ENCODE data around the gene DXO. TPM values are rescaled to one million over a fixed set of nuclear protein-coding genes. Genes with fewer than 3 reads are reported as not detected.
A peak's percentile ranks its signal among the peaks of the same experiment; 100 is the strongest.

The DXO gene
- total and polyA plus RNA-seq, 2 of the 4 experiments (the other 2 are of a cell fraction) = 9.3 to 21.4 TPM

DNA sequence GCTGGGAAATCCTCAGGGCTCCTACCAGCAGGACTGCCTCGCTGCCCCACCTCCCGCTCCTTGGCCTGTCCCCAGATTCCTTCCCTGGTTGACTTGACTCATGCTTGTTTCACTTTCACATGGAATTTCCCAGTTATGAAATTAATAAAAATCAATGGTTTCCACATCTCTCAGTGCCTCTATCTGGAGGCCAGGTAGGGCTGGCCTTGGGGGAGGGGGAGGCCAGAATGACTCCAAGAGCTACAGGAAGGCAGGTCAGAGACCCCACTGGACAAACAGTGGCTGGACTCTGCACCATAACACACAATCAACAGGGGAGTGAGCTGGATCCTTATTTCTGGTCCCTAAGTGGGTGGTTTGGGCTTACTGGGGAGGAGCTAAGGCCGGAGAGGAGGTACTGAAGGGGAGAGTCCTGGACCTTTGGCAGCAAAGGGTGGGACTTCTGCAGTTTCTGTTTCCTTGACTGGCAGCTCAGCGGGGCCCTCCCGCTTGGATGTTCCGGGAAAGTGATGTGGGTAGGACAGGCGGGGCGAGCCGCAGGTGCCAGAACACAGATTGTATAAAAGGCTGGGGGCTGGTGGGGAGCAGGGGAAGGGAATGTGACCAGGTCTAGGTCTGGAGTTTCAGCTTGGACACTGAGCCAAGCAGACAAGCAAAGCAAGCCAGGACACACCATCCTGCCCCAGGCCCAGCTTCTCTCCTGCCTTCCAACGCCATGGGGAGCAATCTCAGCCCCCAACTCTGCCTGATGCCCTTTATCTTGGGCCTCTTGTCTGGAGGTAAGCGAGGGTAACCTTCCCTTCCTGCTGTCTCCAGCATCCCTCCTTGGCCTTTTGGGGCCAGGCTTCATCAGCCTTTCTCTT is 26.2 kb downstream of the DXO start, which contains the start of gene CFB:
CFB (plus strand) TSS at position 589 of the 863 bp plus-strand sequence; CDS start at position 716, 127 bp downstream.
- POLR2A ChIA-PET (ENCODE audit: unreplicated experiment) = interaction anchor here (0.9 kb wide), 1 partner anchor 47 kb away, joined by 3 read pairs; no protein-coding TSS in a partner anchor
- dilution Hi-C loops (cut with HindIII; ENCODE audit: low sequenced_read_pairs, unreplicated experiment) = no loop called here

More for the DNA sequence above, 26.2 kb downstream of the DXO start, which contains the start of gene CFB:
- Histone ChIP-seq H4K8ac (ENCODE audit: low read depth in 2 of 2, low read length in 2 of 2) (peak within 1 kb of the TSS; percentile 67 to 87), H3K4me3 (ENCODE audit: insufficient read depth, low read depth, low read length) (peak within 1 kb of the TSS; percentile 3; the same call in 1 of the 2 replicates), H3K4ac (ENCODE audit: low read depth, low read length) (peak within 1 kb of the TSS; percentile 89), H3K56ac (ENCODE audit: extremely low read depth, insufficient read depth, low read length) (peak within 1 kb of the TSS; percentile 46; the same call in 1 of the 2 replicates), H2AK9ac (replicated peaks; ENCODE audit: low read depth, low read length, poor library complexity) (peak within 1 kb of the TSS; percentile 90), H3K23ac (ENCODE audit: low read depth, low read length) (peak within 1 kb of the TSS; percentile 83; the same call in 1 of the 2 replicates), H2BK5ac (ENCODE audit: low read depth, low read length, poor library complexity, severe bottlenecking) (peak within 1 kb of the TSS; percentile 65), H2AK5ac (ENCODE audit: low read depth, low read length) (peak within 1 kb of the TSS; percentile 91), H4K20me1 (ENCODE audit: insufficient read depth, low read length) (no peaks in the 10 kb centered on the region), H2BK15ac (ENCODE audit: low read depth, low read length) (peak within 1 kb of the TSS; percentile 53; the same call in 2 of the 3 replicates), H2BK120ac (ENCODE audit: low read depth, low read length) (peak within 1 kb of the TSS; percentile 86), H3K4me2 (ENCODE audit: low read depth, low read length) (peak within 1 kb of the TSS; percentile 65), H3K14ac (replicated peaks; ENCODE audit: low read depth, low read length) (peak within 1 kb of the TSS; percentile 72), H4K91ac (ENCODE audit: insufficient read depth, low read depth, low read length) (peak within 1 kb of the TSS; percentile 57), H3K27ac (ENCODE audit: insufficient read depth, low read length) (peak within 1 kb of the TSS; percentile 64), H2AFZ (replicated peaks; ENCODE audit: low read length, poor library complexity) (peak within 1 kb of the TSS; percentile 94), H3K9me1 (ENCODE audit: insufficient read depth, low read length) (peaks cover 12% of the 10 kb centered on the region), H3K36me3 (ENCODE audit: control insufficient read depth, insufficient read depth, low read length) (no peaks in the 10 kb centered on the region; the same call in 1 of the 2 replicates), H3K9me3 (ENCODE audit: control insufficient read depth, insufficient read depth, low read length) (no peaks in the 10 kb centered on the region), H3K18ac (ENCODE audit: low read depth, low read length) (peak within 1 kb of the TSS; percentile 81), H3K27me3 (ENCODE audit: control insufficient read depth, insufficient read depth, low read length) (no peaks in the 10 kb centered on the region), H2BK20ac (ENCODE audit: low read depth, low read length) (peak within 1 kb of the TSS; percentile 70), H3K9ac (ENCODE audit: low read depth, low read length) (peak within 1 kb of the TSS; percentile 24; the same call in 1 of the 2 replicates), H3K4me1 (ENCODE audit: control insufficient read depth, insufficient read depth, low read length) (peaks cover 22% of the 10 kb centered on the region), H3K79me1 (ENCODE audit: low read depth in 1 of 2, low read length in 2 of 2) (no peaks in the 10 kb centered on the region), H4K5ac (ENCODE audit: low read depth, low read length) (peak within 1 kb of the TSS; percentile 93)
- peak; percentile 95 for ATAC-seq (ENCODE audit: low read depth)
- CTCF ChIA-PET = interaction anchor here (1.0 kb wide), 1 partner anchor 83 kb away, joined by 3 read pairs; the partner anchor contains the start of gene NEU1
- WGBS, 2 experiments (ENCODE audit: extremely low coverage in 2 of 2, insufficient read length in 1 of 2) = no CpG with 5 or more reads among the region's 11 CpGs
- in situ Hi-C loops (cut with MboI; ENCODE audit: low sequenced_read_pairs) (loop anchor here (5.0 to 10.0 kb wide), 2 partner anchors 33 to 261 kb away; partner anchors contain the start of gene LY6G5C), intact Hi-C loops (cut with micrococcal nuclease) (no loop called here)
- peak; percentile 86 for DNase-seq
- no peak for TF ChIP-seq NFE2L2 (IDR thresholded peaks at IDR 0.05; ENCODE audit: low read depth, low read length)
- no peak for TF ChIP-seq CHD1 (IDR thresholded peaks at IDR 0.05; ENCODE audit: low read depth, low read length)
- 0 out of 2 replicates have a peak, but pooled peaks have one; percentile 26 for TF ChIP-seq MXI1 (IDR thresholded peaks at IDR 0.05; ENCODE audit: borderline replicate concordance, low read depth, low read length)
- 0 out of 2 replicates have a peak, but pooled peaks have one; percentile 2 for TF ChIP-seq SMC3 (IDR thresholded peaks at IDR 0.05; ENCODE audit: low read depth, low read length)
- peak; percentile 28; the same call in 1 of the 2 replicates for TF ChIP-seq CEBPB (IDR thresholded peaks at IDR 0.05; ENCODE audit: low read depth, low read length)
- TF ChIP-seq MAZ (IDR thresholded peaks at IDR 0.05; ENCODE audit: borderline replicate concordance, low read depth, low read length) = peak; percentile 32; the same call in 1 of the 2 replicates
- no TSS peak for BruUV-seq (replicated peaks)
